ENCODE results near the gene ZKSCAN1.

Gene ZKSCAN1

DNA sequence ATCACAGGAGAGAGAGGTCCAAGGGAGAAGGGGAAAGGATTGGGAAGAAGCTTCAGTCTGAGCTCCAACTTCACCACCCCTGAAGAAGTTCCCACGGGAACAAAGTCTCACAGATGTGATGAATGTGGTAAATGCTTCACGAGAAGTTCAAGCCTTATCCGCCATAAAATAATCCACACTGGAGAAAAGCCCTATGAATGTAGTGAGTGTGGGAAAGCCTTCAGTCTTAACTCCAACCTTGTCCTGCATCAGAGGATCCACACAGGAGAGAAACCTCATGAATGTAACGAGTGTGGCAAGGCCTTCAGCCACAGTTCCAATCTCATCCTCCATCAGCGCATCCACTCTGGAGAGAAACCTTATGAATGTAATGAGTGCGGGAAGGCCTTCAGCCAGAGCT is 18.1 kb downstream of the ZKSCAN1 start:
- Histone ChIP-seq H3K36me3 (ENCODE audit: control insufficient read depth in 2 of 2, insufficient read depth in 2 of 2, low read length in 2 of 2) (peaks cover 52 to 56% of the 10 kb centered on the region in 2 donors), H3K4me3 (ENCODE audit: low read length in 2 of 2) (no peak overlapping the region), H3K9ac (ENCODE audit: low read depth in 1 of 2, low read length in 2 of 2) (no peak overlapping the region), H3K4me1 (ENCODE audit: control insufficient read depth in 2 of 2, insufficient read depth in 2 of 2, low read length in 2 of 2) (peaks cover 0 to 16% of the 10 kb centered on the region in 2 donors), H3K27ac (ENCODE audit: low read depth in 2 of 2, low read length in 2 of 2) (no peak overlapping the region), H3K9me3 (ENCODE audit: control insufficient read depth in 2 of 2, low read length in 2 of 2) (no peaks in the 10 kb centered on the region), H3K27me3 (ENCODE audit: control insufficient read depth in 2 of 2, insufficient read depth in 2 of 2, low read length in 2 of 2) (no peaks in the 10 kb centered on the region)

DNA sequence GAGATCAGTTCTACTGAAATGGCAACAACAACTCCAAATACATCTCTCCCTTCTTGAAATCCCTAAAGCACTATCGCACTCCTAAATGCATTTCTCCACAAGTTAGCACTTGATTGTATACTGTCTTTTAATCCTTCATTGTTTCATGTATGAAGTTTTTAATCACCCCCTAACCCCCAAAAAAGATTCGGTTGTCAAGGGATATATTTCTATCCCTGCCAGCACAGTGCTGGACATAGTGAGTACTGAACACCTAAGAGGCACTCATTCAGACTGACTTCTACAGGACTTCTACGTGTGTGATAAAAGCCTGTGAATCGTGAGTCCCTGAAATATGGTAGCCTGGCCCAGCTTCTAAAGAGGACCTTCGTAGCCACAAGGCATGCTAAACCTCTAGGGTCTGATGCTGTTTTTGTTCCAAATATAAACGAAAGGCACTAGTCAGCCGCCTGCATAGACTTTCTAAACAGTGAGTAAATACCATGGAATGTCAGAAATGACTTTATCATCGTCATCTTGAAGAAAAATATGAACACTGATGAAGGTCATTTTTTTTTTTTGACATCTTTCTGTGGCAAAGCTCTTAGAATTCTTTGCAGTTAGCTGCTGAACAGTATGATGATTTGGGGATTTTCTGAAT is 19.6 kb downstream of the ZKSCAN1 start:
- Histone ChIP-seq H3K4me3 (ENCODE audit: low read length in 2 of 2) (no peak overlapping the region), H3K4me1 (ENCODE audit: control insufficient read depth in 2 of 2, insufficient read depth in 2 of 2, low read length in 2 of 2) (peaks cover 0 to 16% of the 10 kb centered on the region in 2 donors), H3K27ac (ENCODE audit: low read depth in 2 of 2, low read length in 2 of 2) (no peak overlapping the region), H3K9ac (ENCODE audit: low read depth in 1 of 2, low read length in 2 of 2) (no peak overlapping the region), H3K27me3 (ENCODE audit: control insufficient read depth in 2 of 2, insufficient read depth in 2 of 2, low read length in 2 of 2) (no peaks in the 10 kb centered on the region), H3K9me3 (ENCODE audit: control insufficient read depth in 2 of 2, low read length in 2 of 2) (no peaks in the 10 kb centered on the region), H3K36me3 (ENCODE audit: control insufficient read depth in 2 of 2, insufficient read depth in 2 of 2, low read length in 2 of 2) (peaks cover 45 to 47% of the 10 kb centered on the region in 2 donors)

DNA sequence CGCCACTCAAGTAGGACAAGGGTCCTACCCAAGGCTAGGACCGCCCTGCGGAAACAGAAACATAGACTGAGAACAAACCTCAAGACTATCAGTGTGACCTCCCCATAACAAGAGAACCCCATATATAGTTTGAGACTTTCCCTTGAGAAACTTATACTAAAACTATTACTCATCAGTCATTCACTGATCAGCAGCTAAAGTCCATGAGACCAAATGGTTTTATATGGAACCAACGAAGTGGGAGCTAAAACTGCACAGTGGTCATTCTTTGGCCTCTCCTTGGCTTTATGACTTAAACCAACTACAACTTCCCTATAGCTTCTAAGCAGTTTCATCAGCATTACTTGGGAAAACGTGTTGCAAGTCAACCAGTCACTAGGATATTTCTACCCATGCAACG is 20.5 kb downstream of the ZKSCAN1 start:
- no peaks in the 10 kb centered on the region for H3K9me3 ChIP-seq (ENCODE audit: control insufficient read depth in 2 of 2, low read length in 2 of 2)
- H3K27ac ChIP-seq (ENCODE audit: low read depth in 2 of 2, low read length in 2 of 2): peak overlapping the region; percentile 18 to 32
- peaks cover 39 to 40% of the 10 kb centered on the region in 2 donors for H3K36me3 ChIP-seq (ENCODE audit: control insufficient read depth in 2 of 2, insufficient read depth in 2 of 2, low read length in 2 of 2)
- H3K9ac ChIP-seq (ENCODE audit: low read depth in 1 of 2, low read length in 2 of 2): no peak overlapping the region
- H3K27me3 ChIP-seq (ENCODE audit: control insufficient read depth in 2 of 2, insufficient read depth in 2 of 2, low read length in 2 of 2): no peaks in the 10 kb centered on the region
- no peak overlapping the region for H3K4me3 ChIP-seq (ENCODE audit: low read length in 2 of 2)
- peaks cover 0 to 16% of the 10 kb centered on the region in 2 donors for H3K4me1 ChIP-seq (ENCODE audit: control insufficient read depth in 2 of 2, insufficient read depth in 2 of 2, low read length in 2 of 2)

GRCh38 chr7:100038326-100038725 is 22.9 kb downstream of the ZKSCAN1 start:
- Histone ChIP-seq H3K27ac (ENCODE audit: low read depth in 2 of 2, low read length in 2 of 2) (no peak overlapping the region), H3K36me3 (ENCODE audit: control insufficient read depth in 2 of 2, insufficient read depth in 2 of 2, low read length in 2 of 2) (peaks cover 24% of the 10 kb centered on the region in 2 donors), H3K9ac (ENCODE audit: low read depth in 1 of 2, low read length in 2 of 2) (no peak overlapping the region), H3K27me3 (ENCODE audit: control insufficient read depth in 2 of 2, insufficient read depth in 2 of 2, low read length in 2 of 2) (no peaks in the 10 kb centered on the region), H3K9me3 (ENCODE audit: control insufficient read depth in 2 of 2, low read length in 2 of 2) (no peaks in the 10 kb centered on the region), H3K4me3 (ENCODE audit: low read length in 2 of 2) (no peak overlapping the region), H3K4me1 (ENCODE audit: control insufficient read depth in 2 of 2, insufficient read depth in 2 of 2, low read length in 2 of 2) (peaks cover 0 to 16% of the 10 kb centered on the region in 2 donors)

- H3K27me3 ChIP-seq (ENCODE audit: control insufficient read depth in 2 of 2, insufficient read depth in 2 of 2, low read length in 2 of 2): no peaks in the 10 kb centered on the region
- no peak overlapping the region for H3K27ac ChIP-seq (ENCODE audit: low read depth in 2 of 2, low read length in 2 of 2)
- no peaks in the 10 kb centered on the region for H3K9me3 ChIP-seq (ENCODE audit: control insufficient read depth in 2 of 2, low read length in 2 of 2)
- H3K9ac ChIP-seq (ENCODE audit: low read depth in 1 of 2, low read length in 2 of 2): peak overlapping the region in 1 of 2 donors; percentile 12
- no peak overlapping the region for H3K4me3 ChIP-seq (ENCODE audit: low read length in 2 of 2)
- peaks cover 2% of the 10 kb centered on the region in 2 donors for H3K36me3 ChIP-seq (ENCODE audit: control insufficient read depth in 2 of 2, insufficient read depth in 2 of 2, low read length in 2 of 2)
- H3K4me1 ChIP-seq (ENCODE audit: control insufficient read depth in 2 of 2, insufficient read depth in 2 of 2, low read length in 2 of 2): peaks cover 0 to 10% of the 10 kb centered on the region in 2 donors
Measured at GRCh38 chr7:100040575-100040974, 25.2 kb downstream of the ZKSCAN1 start.

- Histone ChIP-seq H3K27me3 (ENCODE audit: control insufficient read depth in 2 of 2, insufficient read depth in 2 of 2, low read length in 2 of 2) (no peaks in the 10 kb centered on the region), H3K4me3 (ENCODE audit: low read length in 2 of 2) (no peak overlapping the region), H3K27ac (ENCODE audit: low read depth in 2 of 2, low read length in 2 of 2) (no peak overlapping the region), H3K36me3 (ENCODE audit: control insufficient read depth in 2 of 2, insufficient read depth in 2 of 2, low read length in 2 of 2) (no peaks in the 10 kb centered on the region), H3K9ac (ENCODE audit: low read depth in 1 of 2, low read length in 2 of 2) (no peak overlapping the region), H3K9me3 (ENCODE audit: control insufficient read depth in 2 of 2, low read length in 2 of 2) (no peaks in the 10 kb centered on the region), H3K4me1 (ENCODE audit: control insufficient read depth in 2 of 2, insufficient read depth in 2 of 2, low read length in 2 of 2) (peaks cover 0 to 5% of the 10 kb centered on the region in 2 donors)
Measured at GRCh38 chr7:100044718-100045117, 29.3 kb downstream of the ZKSCAN1 start.

- H3K27ac ChIP-seq (ENCODE audit: low read depth in 2 of 2, low read length in 2 of 2): no peak overlapping the region
- peaks cover 5 to 14% of the 10 kb centered on the region in 2 donors for H3K4me1 ChIP-seq (ENCODE audit: control insufficient read depth in 2 of 2, insufficient read depth in 2 of 2, low read length in 2 of 2)
- H3K4me3 ChIP-seq (ENCODE audit: low read length in 2 of 2): peak overlapping the region; percentile 96 to 97
- H3K27me3 ChIP-seq (ENCODE audit: control insufficient read depth in 2 of 2, insufficient read depth in 2 of 2, low read length in 2 of 2): no peaks in the 10 kb centered on the region
- H3K36me3 ChIP-seq (ENCODE audit: control insufficient read depth in 2 of 2, insufficient read depth in 2 of 2, low read length in 2 of 2): no peaks in the 10 kb centered on the region
- H3K9ac ChIP-seq (ENCODE audit: low read depth in 1 of 2, low read length in 2 of 2): no peak overlapping the region
- no peaks in the 10 kb centered on the region for H3K9me3 ChIP-seq (ENCODE audit: control insufficient read depth in 2 of 2, low read length in 2 of 2)
Measured at GRCh38 chr7:100048680-100049079, 33.3 kb downstream of the ZKSCAN1 start.

DNA sequence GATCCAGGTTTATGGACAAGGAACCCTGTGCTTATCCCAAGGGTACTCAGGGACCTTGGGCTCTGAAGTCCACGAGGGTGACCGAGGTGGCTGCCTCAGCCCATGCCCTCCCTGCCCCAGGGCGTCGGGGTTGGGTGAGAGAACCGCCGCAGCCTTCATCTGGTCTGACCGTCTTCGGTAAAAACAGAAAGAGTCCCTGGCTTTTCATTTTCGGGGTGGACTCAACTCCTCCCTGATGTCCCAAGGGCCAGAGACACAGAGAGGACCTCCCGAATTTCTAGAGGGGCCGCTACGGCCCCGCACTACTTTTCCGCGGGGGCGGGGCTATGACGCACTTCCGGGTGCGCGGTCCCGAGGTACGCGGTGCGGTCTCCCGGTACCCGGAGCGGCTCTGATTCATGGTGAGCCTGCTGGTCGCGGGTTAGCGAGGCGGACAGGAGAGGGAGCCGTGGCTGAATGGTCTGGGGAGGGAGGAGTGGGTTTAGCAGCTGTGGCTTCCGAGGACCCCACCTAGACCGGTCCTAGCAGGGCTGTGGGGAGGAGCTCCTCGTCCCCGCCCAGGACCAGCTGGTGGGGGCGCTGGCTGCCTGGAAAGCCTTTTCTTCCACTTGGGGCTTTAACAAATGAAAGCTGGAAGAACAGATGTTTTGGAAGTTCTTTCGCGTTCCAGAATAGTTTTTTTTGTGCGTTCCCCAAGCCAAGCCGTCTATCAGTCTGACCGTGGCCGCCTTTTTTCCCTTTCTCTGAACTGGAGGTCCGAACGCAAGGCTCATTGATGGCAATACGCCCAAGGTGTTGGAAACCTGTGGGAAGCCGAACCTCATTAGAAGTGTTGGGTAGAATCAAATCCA is 34.3 kb downstream of the ZKSCAN1 start, which contains the start of gene ZSCAN21:
ZSCAN21 (plus strand) TSS at position 334 of the 851 bp plus-strand sequence. CDS start 7,233 bp downstream, outside the sequence.
- peak within 1 kb of the TSS; percentile 96 to 97 for H3K4me3 ChIP-seq (ENCODE audit: low read length in 2 of 2)
- H3K27ac ChIP-seq (ENCODE audit: low read depth in 2 of 2, low read length in 2 of 2): peak within 1 kb of the TSS; percentile 97 to 98
- H3K9ac ChIP-seq (ENCODE audit: low read depth in 1 of 2, low read length in 2 of 2): peak within 1 kb of the TSS; percentile 93 to 95
- H3K27me3 ChIP-seq (ENCODE audit: control insufficient read depth in 2 of 2, insufficient read depth in 2 of 2, low read length in 2 of 2): no peaks in the 10 kb centered on the region
- H3K36me3 ChIP-seq (ENCODE audit: control insufficient read depth in 2 of 2, insufficient read depth in 2 of 2, low read length in 2 of 2): no peaks in the 10 kb centered on the region
- H3K9me3 ChIP-seq (ENCODE audit: control insufficient read depth in 2 of 2, low read length in 2 of 2): no peaks in the 10 kb centered on the region
- H3K4me1 ChIP-seq (ENCODE audit: control insufficient read depth in 2 of 2, insufficient read depth in 2 of 2, low read length in 2 of 2): peaks cover 6 to 15% of the 10 kb centered on the region in 2 donors

- H3K27me3 ChIP-seq (ENCODE audit: control insufficient read depth in 2 of 2, insufficient read depth in 2 of 2, low read length in 2 of 2): no peaks in the 10 kb centered on the region
Measured at GRCh38 chr7:100051611-100052010, 36.2 kb downstream of the ZKSCAN1 start.

DNA sequence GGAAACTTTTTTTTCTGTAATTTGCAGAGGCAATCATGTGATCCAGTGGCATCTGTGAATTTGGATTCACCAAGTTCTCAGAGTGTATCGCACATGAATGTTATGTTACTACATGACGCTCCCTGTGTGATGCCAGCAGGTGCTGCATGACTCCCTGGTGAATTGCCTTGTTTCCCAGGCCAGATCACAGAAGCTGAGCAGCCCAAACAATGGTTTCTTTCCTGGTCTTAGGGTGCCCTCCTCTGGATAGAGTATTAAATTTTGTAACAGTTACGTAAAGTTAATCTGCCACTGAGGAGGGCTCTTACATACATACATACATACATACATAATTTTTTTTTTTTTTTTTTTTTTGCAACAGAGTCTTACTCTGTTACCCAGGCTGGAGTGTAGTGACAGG is 37.8 kb downstream of the ZKSCAN1 start:
- no peaks in the 10 kb centered on the region for H3K27me3 ChIP-seq (ENCODE audit: control insufficient read depth in 2 of 2, insufficient read depth in 2 of 2, low read length in 2 of 2)
- H3K36me3 ChIP-seq (ENCODE audit: control insufficient read depth in 2 of 2, insufficient read depth in 2 of 2, low read length in 2 of 2): peaks cover 7 to 14% of the 10 kb centered on the region in 2 donors
- H3K9me3 ChIP-seq (ENCODE audit: control insufficient read depth in 2 of 2, low read length in 2 of 2): no peaks in the 10 kb centered on the region
- H3K9ac ChIP-seq (ENCODE audit: low read depth in 1 of 2, low read length in 2 of 2): no peak overlapping the region
- no peak overlapping the region for H3K4me3 ChIP-seq (ENCODE audit: low read length in 2 of 2)
- H3K27ac ChIP-seq (ENCODE audit: low read depth in 2 of 2, low read length in 2 of 2): no peak overlapping the region
- peaks cover 6 to 15% of the 10 kb centered on the region in 2 donors for H3K4me1 ChIP-seq (ENCODE audit: control insufficient read depth in 2 of 2, insufficient read depth in 2 of 2, low read length in 2 of 2)

More at GRCh38 chr7:100051611-100052010, 36.2 kb downstream of the ZKSCAN1 start:
- H3K4me1 ChIP-seq (ENCODE audit: control insufficient read depth in 2 of 2, insufficient read depth in 2 of 2, low read length in 2 of 2): peaks cover 6 to 15% of the 10 kb centered on the region in 2 donors
- H3K36me3 ChIP-seq (ENCODE audit: control insufficient read depth in 2 of 2, insufficient read depth in 2 of 2, low read length in 2 of 2): no peaks in the 10 kb centered on the region
- H3K9ac ChIP-seq (ENCODE audit: low read depth in 1 of 2, low read length in 2 of 2): no peak overlapping the region
- no peaks in the 10 kb centered on the region for H3K9me3 ChIP-seq (ENCODE audit: control insufficient read depth in 2 of 2, low read length in 2 of 2)
- H3K27ac ChIP-seq (ENCODE audit: low read depth in 2 of 2, low read length in 2 of 2): no peak overlapping the region
- H3K4me3 ChIP-seq (ENCODE audit: low read length in 2 of 2): no peak overlapping the region
